Common myeloid progenitor, CD34-positive (primary cell): ENCODE results near the gene KLK5. TPM values are rescaled to one million over a fixed set of nuclear protein-coding genes. Genes with fewer than 3 reads are reported as not detected.

ENCODE experiments used
- CTCF ChIA-PET: fragments of 350-600 bp; sonication (Branson Sonifier 250); formaldehyde crosslinking; loops from one replicate; lab custom pipeline; 2021; ENCODE audit warnings: antibody characterized with exemption; lab: Charles Lee
- POLR2A ChIA-PET: fragments of 350-600 bp; sonication (Branson Sonifier 250); formaldehyde crosslinking; loops from one replicate; lab custom pipeline; 2021; ENCODE audit warnings: antibody characterized with exemption; lab: Charles Lee
- DNase-seq, 3 donors: peaks; one replicate each; pipeline versions ENCODE4 v3.0.0 to v3.0.0-alpha.2; 2013
- H3K27ac ChIP-seq, 2 experiments: 1 replicate in 1 of 2; 2 replicates in 1 of 2; pipeline ENCODE4 v1.7.0; 2013; ENCODE audit warnings: inconsistent platforms in 2 of 2, low read length in 2 of 2, mild to moderate bottlenecking in 2 of 2, low read depth in 1 of 2, moderate library complexity in 1 of 2; ENCODE audit not compliant: severe bottlenecking in 2 of 2, insufficient read depth in 1 of 2, poor library complexity in 1 of 2
- H3K27me3 ChIP-seq, 5 experiments: replicated peaks in 2 of 5; 1 replicate in 3 of 5; 2 replicates in 2 of 5; pipeline versions ENCODE4 v1.6.1 to v1.7.0; 2013; ENCODE audit warnings: low read length in 4 of 5, mild to moderate bottlenecking in 2 of 5, moderate library complexity in 2 of 5, inconsistent platforms in 1 of 5; ENCODE audit not compliant: insufficient read depth in 5 of 5, control insufficient read depth in 4 of 5
- H3K36me3 ChIP-seq, 4 experiments: 1 replicate in 2 of 4; 2 replicates in 2 of 4; pipeline versions ENCODE4 v1.6.1 to v1.7.0; 2013; ENCODE audit warnings: low read length in 3 of 4, control low read depth in 1 of 4, mild to moderate bottlenecking in 1 of 4; ENCODE audit not compliant: control insufficient read depth in 4 of 4, insufficient read depth in 4 of 4
- H3K4me1 ChIP-seq, 4 experiments: 1 replicate in 3 of 4; 2 replicates in 1 of 4; pipeline versions ENCODE4 v1.6.1 to v1.7.1; 2013; ENCODE audit warnings: low read length in 3 of 4, mild to moderate bottlenecking in 3 of 4, control low read depth in 1 of 4, inconsistent platforms in 1 of 4, moderate library complexity in 1 of 4; ENCODE audit not compliant: control insufficient read depth in 4 of 4, insufficient read depth in 4 of 4; ENCODE audit errors: control extremely low read depth in 1 of 4
- H3K4me3 ChIP-seq, 7 experiments: 1 replicate in 4 of 7; 2 replicates in 3 of 7; pipeline versions ENCODE4 v1.5.1 to v1.7.0; 2013; ENCODE audit warnings: mild to moderate bottlenecking in 7 of 7, low read length in 6 of 7, moderate library complexity in 6 of 7, inconsistent platforms in 2 of 7, low read depth in 2 of 7, control low read depth in 1 of 7; ENCODE audit not compliant: insufficient read depth in 4 of 7, control insufficient read depth in 1 of 7; ENCODE audit errors: extremely low read depth in 1 of 7
- H3K9me3 ChIP-seq, 5 experiments: 1 replicate in 4 of 5; 2 replicates in 1 of 5; pipeline versions ENCODE4 v1.6.1 to v1.7.1; 2013; ENCODE audit warnings: low read length in 4 of 5, mild to moderate bottlenecking in 2 of 5, inconsistent platforms in 1 of 5, low read depth in 1 of 5, moderate library complexity in 1 of 5; ENCODE audit not compliant: control insufficient read depth in 4 of 5, insufficient read depth in 2 of 5; ENCODE audit errors: control extremely low read depth in 1 of 5
- whole genome bisulfite sequencing: methylation state at CpG from one replicate; pipeline ENCODE4 v1.1.5; 2013; ENCODE audit not compliant: insufficient coverage; 5-methylcytosine and 5-hydroxymethylcytosine counted together
- polyA plus RNA-seq: library from polyadenylated mRNA; unstranded; fragments of 120-200 nt; gene quantifications from one replicate; pipeline ENCODE4 v1.2.1, GENCODE V29; 2013

Gene KLK5
- not detected for polyA plus RNA-seq

- H3K4me1 ChIP-seq: no peaks in the 10 kb centered on the region
- H3K27ac ChIP-seq: no peak within 1 kb of the TSS
- peaks cover 0 to 47% (median 2%) of the 10 kb centered on the region in 5 experiments for H3K27me3 ChIP-seq
- no peaks in the 10 kb centered on the region for H3K9me3 ChIP-seq
- POLR2A ChIA-PET: no interaction called here
- no peaks in the 10 kb centered on the region for H3K36me3 ChIP-seq
- CTCF ChIA-PET: no interaction called here
- H3K4me3 ChIP-seq: no peak within 1 kb of the TSS
- 21% methylated on average over 7 of the region's 7 CpGs for WGBS
- no peak for DNase-seq
These were observed at the start of gene KLK5 for GRCh38 chr19:50952910-50953309. TSS of gene KLK5 (minus strand) at chr19:50953038. CDS start at chr19:50952657, 381 bp downstream.

DNA sequence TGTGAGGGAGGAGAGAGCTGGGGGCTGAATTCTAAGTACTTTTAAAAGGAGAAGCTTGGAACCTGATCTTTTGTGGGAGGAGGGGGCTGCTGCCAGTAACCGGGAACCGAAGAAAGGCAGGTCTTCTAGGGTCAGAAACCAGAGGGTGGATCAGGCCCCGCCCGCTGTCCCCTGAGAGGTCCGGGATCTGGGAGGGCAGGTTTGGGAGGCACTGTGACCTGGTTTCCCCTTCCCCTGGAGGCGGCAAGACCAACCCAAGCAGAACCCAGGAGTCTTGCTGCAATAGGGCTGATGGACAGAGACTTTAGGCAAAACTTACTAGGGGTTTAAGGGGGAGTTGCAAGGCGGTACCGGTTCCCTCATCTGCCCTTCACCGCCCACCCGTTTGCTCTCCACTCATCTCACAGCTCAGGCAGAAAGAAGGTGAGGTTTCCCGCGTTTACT lies 49.3 kb upstream of the KLK5 start:
- no peak overlapping the region for H3K27ac ChIP-seq

GRCh38 chr19:51001515-51001914 lies 48.7 kb upstream of the KLK5 start, which contains the start of gene KLK8:
TSS of gene KLK8 (minus strand) at chr19:51001604. CDS start at chr19:51001167, 437 bp downstream.
- CTCF ChIA-PET: no interaction called here
- Histone ChIP-seq H3K4me1 (no peaks in the 10 kb centered on the region), H3K27ac (no peak within 1 kb of the TSS), H3K9me3 (no peaks in the 10 kb centered on the region), H3K36me3 (no peaks in the 10 kb centered on the region), H3K4me3 (no peak within 1 kb of the TSS), H3K27me3 (peaks cover 3 to 81% (median 18%) of the 10 kb centered on the region in 5 experiments)
- 49% methylated on average over 4 of the region's 7 CpGs for WGBS
- POLR2A ChIA-PET: no interaction called here
- DNase-seq: no peak

More for the DNA sequence above, 49.3 kb upstream of the KLK5 start:
- H3K4me3 ChIP-seq: no peak overlapping the region
- no peaks in the 10 kb centered on the region for H3K4me1 ChIP-seq
- no peak for DNase-seq
- POLR2A ChIA-PET: no interaction called here
- H3K9me3 ChIP-seq: no peaks in the 10 kb centered on the region
- peaks cover 5 to 86% (median 21%) of the 10 kb centered on the region in 5 experiments for H3K27me3 ChIP-seq
- CTCF ChIA-PET: no interaction called here
- no peaks in the 10 kb centered on the region for H3K36me3 ChIP-seq
- WGBS: 54% methylated on average over 11 of the region's 12 CpGs

DNA sequence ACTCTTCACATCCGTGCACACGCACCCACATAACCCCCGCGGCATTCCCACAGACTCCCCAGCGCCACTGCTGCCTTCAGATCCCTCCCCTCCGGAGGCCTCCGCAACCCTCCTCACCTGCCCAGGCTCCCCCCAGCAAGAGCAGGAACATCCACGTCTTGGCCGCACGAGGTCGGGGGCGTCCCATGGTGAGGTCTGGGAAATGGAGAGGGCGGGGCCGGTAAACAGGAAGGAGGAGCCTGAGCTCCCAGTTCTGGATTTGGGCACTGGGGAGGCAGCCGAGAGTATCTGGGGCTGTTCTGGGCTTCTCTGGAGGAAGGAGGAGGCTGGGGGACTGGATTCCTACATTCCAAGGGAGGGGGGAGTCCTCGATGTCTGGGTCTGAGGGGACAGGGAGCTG lies 48.1 kb upstream of the KLK5 start:
- peaks cover 2 to 78% (median 16%) of the 10 kb centered on the region in 5 experiments for H3K27me3 ChIP-seq
- no peaks in the 10 kb centered on the region for H3K36me3 ChIP-seq
- H3K4me3 ChIP-seq: no peak overlapping the region
- no peak overlapping the region for H3K27ac ChIP-seq
- CTCF ChIA-PET: no interaction called here
- 56% methylated on average over 7 of the region's 16 CpGs for WGBS
- POLR2A ChIA-PET: no interaction called here
- no peaks in the 10 kb centered on the region for H3K9me3 ChIP-seq
- H3K4me1 ChIP-seq: no peaks in the 10 kb centered on the region
- DNase-seq: no peak

- 95% methylated on average over 10 of the region's 10 CpGs for WGBS
- Histone ChIP-seq H3K4me1 (no peaks in the 10 kb centered on the region), H3K36me3 (no peaks in the 10 kb centered on the region), H3K4me3 (no peak overlapping the region), H3K27ac (no peak overlapping the region), H3K27me3 (peaks cover 2 to 79% (median 16%) of the 10 kb centered on the region in 5 experiments), H3K9me3 (no peaks in the 10 kb centered on the region)
- POLR2A ChIA-PET: no interaction called here
- DNase-seq: no peak
- CTCF ChIA-PET: no interaction called here
These were observed 47.6 kb upstream of the KLK5 start for GRCh38 chr19:51000426-51000825.

DNA sequence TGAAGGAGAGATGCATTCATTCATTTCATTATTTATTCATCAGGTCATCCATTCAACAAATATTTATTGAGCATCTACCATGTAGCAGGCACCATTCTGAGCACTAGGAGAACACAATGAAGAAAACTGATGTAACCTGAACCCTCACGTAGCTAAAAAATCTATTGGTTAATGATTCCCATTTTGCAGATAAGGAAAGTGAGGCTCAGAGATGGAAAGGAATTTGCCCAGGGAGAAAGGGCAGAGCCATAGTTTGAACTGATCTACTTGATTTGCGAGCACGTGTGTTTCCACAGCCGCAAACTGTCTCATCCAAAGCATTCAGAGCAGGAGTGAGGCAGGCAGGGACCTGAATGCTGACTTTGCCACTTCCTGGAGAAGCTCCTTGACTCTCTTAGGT lies 45.8 kb upstream of the KLK5 start:
- H3K4me1 ChIP-seq: no peaks in the 10 kb centered on the region
- no peak overlapping the region for H3K4me3 ChIP-seq
- ChIA-PET POLR2A (no interaction called here), CTCF (no interaction called here)
- H3K9me3 ChIP-seq: no peaks in the 10 kb centered on the region
- no peaks in the 10 kb centered on the region for H3K36me3 ChIP-seq
- WGBS: 95% methylated on average over 3 of the region's 4 CpGs
- H3K27me3 ChIP-seq: peaks cover 2 to 66% (median 16%) of the 10 kb centered on the region in 5 experiments
- DNase-seq: no peak
- no peak overlapping the region for H3K27ac ChIP-seq

- no peaks in the 10 kb centered on the region for H3K4me1 ChIP-seq
- H3K36me3 ChIP-seq: no peaks in the 10 kb centered on the region
- H3K9me3 ChIP-seq: no peaks in the 10 kb centered on the region
- CTCF ChIA-PET: no interaction called here
- WGBS: 70% methylated on average over 2 of the region's 5 CpGs
- DNase-seq: no peak
- H3K27ac ChIP-seq: no peak overlapping the region
- peaks cover under 1 to 60% (median 16%) of the 10 kb centered on the region in 5 experiments for H3K27me3 ChIP-seq
- H3K4me3 ChIP-seq: no peak overlapping the region
- POLR2A ChIA-PET: no interaction called here
These were observed 45.2 kb upstream of the KLK5 start for GRCh38 chr19:50998061-50998460.
